Aorta (tissue), 5 donors: ENCODE results near the gene FBLN1. TPM values are rescaled to one million over a fixed set of nuclear protein-coding genes. Genes with fewer than 3 reads are reported as not detected.

Experiments
- ATAC-seq: fragments of 200-7000 bp; cut with Tn5 transposase; one replicate; pipeline ENCODE4 v1.9.1; 2022; ENCODE audit warnings: moderate library complexity; ENCODE audit not compliant: low FRiP score
- DNase-seq, 2 donors: peaks; one replicate each; pipeline ENCODE4 v3.0.0-alpha.2; 2020
- H3K27ac ChIP-seq, 2 donors: one replicate each; pipeline ENCODE4 v1.5.1; 2013; ENCODE audit warnings: low read length in 2 of 2, mild to moderate bottlenecking in 2 of 2, moderate library complexity in 2 of 2, control low read depth in 1 of 2, inconsistent platforms in 1 of 2, low read depth in 1 of 2
- H3K27me3 ChIP-seq, 2 donors: one replicate each; pipeline ENCODE4 v1.6.1; 2013; ENCODE audit warnings: control low read depth in 1 of 2, low read length in 1 of 2, mild to moderate bottlenecking in 1 of 2, moderate library complexity in 1 of 2; ENCODE audit not compliant: insufficient read depth in 2 of 2, control insufficient read depth in 1 of 2
- H3K36me3 ChIP-seq, 2 donors: one replicate each; pipeline ENCODE4 v1.6.1; 2013; ENCODE audit warnings: control low read depth in 1 of 2, low read length in 1 of 2, mild to moderate bottlenecking in 1 of 2; ENCODE audit not compliant: insufficient read depth in 2 of 2, control insufficient read depth in 1 of 2
- H3K4me1 ChIP-seq, 2 donors: one replicate each; pipeline ENCODE4 v1.6.1; 2013; ENCODE audit warnings: low read length in 2 of 2, control low read depth in 1 of 2, mild to moderate bottlenecking in 1 of 2, moderate library complexity in 1 of 2; ENCODE audit not compliant: insufficient read depth in 2 of 2, control insufficient read depth in 1 of 2
- H3K4me3 ChIP-seq, 2 donors: one replicate each; pipeline ENCODE4 v1.5.1; 2013; ENCODE audit warnings: low read length in 2 of 2, control low read depth in 1 of 2, mild to moderate bottlenecking in 1 of 2
- H3K9me3 ChIP-seq: one replicate; pipeline ENCODE4 v1.6.1; 2013; ENCODE audit warnings: mild to moderate bottlenecking, low read length; ENCODE audit not compliant: control insufficient read depth
- WGBS, 2 donors: extraction: QIAGEN DNeasy Blood & Tissue Kit; methylation state at CpG; one replicate each; pipeline ENCODE4 v1.1.7; 2013; 5-methylcytosine and 5-hydroxymethylcytosine counted together
- intact Hi-C, 2 donors: fragments of 100-400 bp; cut with DNase I; formaldehyde crosslinking; loops; one replicate each; pipeline versions ENCODE4 v1.14.2 to v1.15.0; 2022
- polyA plus RNA-seq, 2 donors: library from polyadenylated mRNA; stranded (reverse); fragments of 200-250 nt; gene quantifications; one replicate each; pipeline ENCODE4 v1.2.3, GENCODE V29; 2013
- total RNA-seq, 2 donors: library from RNA; stranded (reverse); fragmentation: NEBNext Ultra II Directional; extraction: Animal tissue kit (Norgen Biotek cat#: 25700); gene quantifications; one replicate each; pipeline ENCODE4 v1.2.1, GENCODE V29; 2021
- donor health status: healthy with polysubstance abuse.
- donor health status: Bipolar disorder and iron deficiency.
- donor health status: DM: no; HTN: no; CAD: no.
- donor health status: DM: no; HTN: no; CAD: no.
- donor health status: DM: yes; HTN: yes; CAD: no.

Gene FBLN1
- total and polyA plus RNA-seq, 4 donors, result 48.1 to 1,512 (median 391) TPM

GRCh38 chr22:45645526-45646414 lies 143.1 kb downstream of the FBLN1 start:
- ATAC-seq, result peak; percentile 89
- Histone ChIP-seq H3K36me3 (no peaks in the 10 kb centered on the region), H3K4me1 (no peaks in the 10 kb centered on the region), H3K27me3 (no peaks in the 10 kb centered on the region), H3K27ac (no peak overlapping the region), H3K9me3 (no peaks in the 10 kb centered on the region), H3K4me3 (no peak overlapping the region)
- 23 to 24% methylated on average over 51 to 54 of the region's 54 CpGs for WGBS, 2 donors
- intact Hi-C loops, result loop anchor here (2.0 to 10.0 kb wide), 4 partner anchors 68 to 219 kb away; no protein-coding TSS in a partner anchor
- DNase-seq, result peak; percentile 73 to 92

GRCh38 chr22:45647532-45648225 lies 145.0 kb downstream of the FBLN1 start:
- 88 to 90% methylated on average over 18 of the region's 18 CpGs for WGBS, 2 donors
- Histone ChIP-seq H3K9me3 (no peaks in the 10 kb centered on the region), H3K27ac (no peak overlapping the region), H3K36me3 (no peaks in the 10 kb centered on the region), H3K27me3 (no peaks in the 10 kb centered on the region), H3K4me1 (no peaks in the 10 kb centered on the region), H3K4me3 (no peak overlapping the region)
- intact Hi-C loops, result loop anchor here (5.0 to 10.0 kb wide), 3 partner anchors 70 to 215 kb away; no protein-coding TSS in a partner anchor
- ATAC-seq, result no peak
- DNase-seq, result no peak

- WGBS, 2 donors, result 91% methylated on average over 24 of the region's 24 CpGs
- no peaks in the 10 kb centered on the region for H3K27me3 ChIP-seq
- no peaks in the 10 kb centered on the region for H3K9me3 ChIP-seq
- H3K4me3 ChIP-seq, result no peak overlapping the region
- H3K4me1 ChIP-seq, result no peaks in the 10 kb centered on the region
- intact Hi-C loops, result loop anchor here (5.0 to 10.0 kb wide), 3 partner anchors 71 to 214 kb away; no protein-coding TSS in a partner anchor
- H3K36me3 ChIP-seq, result no peaks in the 10 kb centered on the region
- no peak overlapping the region for H3K27ac ChIP-seq
- DNase-seq, result no peak
- no peak for ATAC-seq
These were observed 145.8 kb downstream of the FBLN1 start for GRCh38 chr22:45648301-45649117.

GRCh38 chr22:45649809-45650208 lies 147.1 kb downstream of the FBLN1 start:
- Histone ChIP-seq H3K36me3 (no peaks in the 10 kb centered on the region), H3K4me1 (no peaks in the 10 kb centered on the region), H3K27ac (no peak overlapping the region), H3K4me3 (no peak overlapping the region), H3K27me3 (no peaks in the 10 kb centered on the region), H3K9me3 (no peaks in the 10 kb centered on the region)
- intact Hi-C loops, result loop anchor here (5.0 to 10.0 kb wide), 3 partner anchors 73 to 212 kb away; no protein-coding TSS in a partner anchor
- ATAC-seq, result no peak
- 97% methylated on average over 6 of the region's 6 CpGs for WGBS, 2 donors
- no peak for DNase-seq

- H3K4me1 ChIP-seq, result no peaks in the 10 kb centered on the region
- H3K27ac ChIP-seq, result no peak overlapping the region
- H3K4me3 ChIP-seq, result no peak overlapping the region
- ATAC-seq (no peak), DNase-seq (peak in 1 of 2 donors; percentile 33)
- 97% methylated on average over 12 of the region's 12 CpGs for WGBS, 2 donors
- intact Hi-C loops, result no loop called here
- no peaks in the 10 kb centered on the region for H3K9me3 ChIP-seq
- H3K27me3 ChIP-seq, result no peaks in the 10 kb centered on the region
- no peaks in the 10 kb centered on the region for H3K36me3 ChIP-seq
These were observed 148.0 kb downstream of the FBLN1 start for GRCh38 chr22:45650721-45651120.

Other genes starting within 250 kb of the FBLN1 start
- not detected for gene UPK3A, start 217.9 kb upstream of the FBLN1 start, total RNA-seq
- not detected for gene UPK3A, start 217.9 kb upstream of the FBLN1 start, polyA plus RNA-seq
- 10 to 100 TPM; 59.2 to 66.7 TPM for gene FAM118A, start 192.9 kb upstream of the FBLN1 start, total RNA-seq
- gene FAM118A, start 192.9 kb upstream of the FBLN1 start, polyA plus RNA-seq, result 100 to 1,000 TPM in 1 of 2 donors, 1 to 10 TPM in 1; 8.6 to 320 TPM
- gene SMC1B, start 89.3 kb upstream of the FBLN1 start, total RNA-seq, result not detected
- gene SMC1B, start 89.3 kb upstream of the FBLN1 start, polyA plus RNA-seq, result not detected
- gene RIBC2, start 89.2 kb upstream of the FBLN1 start, total RNA-seq, result 1 to 10 TPM in 1 of 2 donors, under 1 TPM in 1; 0.55 to 1.2 TPM
- under 1 TPM in 1 of 2 donors, not detected in 1; 0.31 TPM for gene RIBC2, start 89.2 kb upstream of the FBLN1 start, polyA plus RNA-seq
- gene ATXN10, start 169.0 kb downstream of the FBLN1 start, total RNA-seq, result 100 to 1,000 TPM; 112 to 126 TPM
- gene ATXN10, start 169.0 kb downstream of the FBLN1 start, polyA plus RNA-seq, result 10 to 100 TPM; 43.1 to 49.2 TPM